NCI-H460 (cell line): ENCODE data around the gene THUMPD2. TPM values are rescaled to one million over a fixed set of nuclear protein-coding genes. Genes with fewer than 3 reads are reported as not detected.
"Not testable (repeated sequence)": the region's sequence is repeated elsewhere in the genome, so short reads cannot be mapped to it uniquely, and the experiment has no call there.

ENCODE experiments used
- DNase-seq: peaks from one replicate; pipeline ENCODE4 v3.0.0-alpha.2; 2016; ENCODE audit warnings: low read depth; ENCODE audit errors: extremely low read depth
- total RNA-seq: library from RNA; depleted of rRNA; stranded (reverse); fragments of >200 nt; shearing (Covaris generic); gene quantifications from 2 replicates; pipeline ENCODE4 v1.2.3, GENCODE V29; 2014

Gene THUMPD2
- total RNA-seq, 1 experiment from 2014 or later, result 23.4 TPM

- no peak for DNase-seq
Observed at GRCh38 chr2:39757156-39757555, 21.9 kb downstream of the THUMPD2 start.

- no peak for DNase-seq
Observed at GRCh38 chr2:39755466-39755865, 23.6 kb downstream of the THUMPD2 start.

- DNase-seq, result no peak
Observed at GRCh38 chr2:39743269-39743776, 35.7 kb downstream of the THUMPD2 start.

- no peak for DNase-seq
Observed at GRCh38 chr2:39741871-39742270, 37.2 kb downstream of the THUMPD2 start.

GRCh38 chr2:39739386-39739785, 39.7 kb downstream of the THUMPD2 start:
- no peak for DNase-seq

GRCh38 chr2:39738936-39739335, 40.1 kb downstream of the THUMPD2 start:
- no peak for DNase-seq

- no peak for DNase-seq
Observed at GRCh38 chr2:39737661-39738060, 41.4 kb downstream of the THUMPD2 start.

GRCh38 chr2:39736640-39737039, 42.4 kb downstream of the THUMPD2 start:
- no peak for DNase-seq

- no peak for DNase-seq
Observed at GRCh38 chr2:39735648-39736047, 43.4 kb downstream of the THUMPD2 start.

GRCh38 chr2:39734445-39734844, 44.6 kb downstream of the THUMPD2 start:
- DNase-seq, result no peak

- DNase-seq, result no peak
Observed at GRCh38 chr2:39733070-39733674, 45.9 kb downstream of the THUMPD2 start.

GRCh38 chr2:39732482-39732881, 46.6 kb downstream of the THUMPD2 start:
- DNase-seq, result no peak

GRCh38 chr2:39731546-39731945, 47.5 kb downstream of the THUMPD2 start:
- no peak for DNase-seq

GRCh38 chr2:39730685-39731302, 48.3 kb downstream of the THUMPD2 start:
- peak; percentile 36 for DNase-seq

GRCh38 chr2:39730276-39730675, 48.8 kb downstream of the THUMPD2 start:
- no peak for DNase-seq

GRCh38 chr2:39728941-39729351, 50.1 kb downstream of the THUMPD2 start:
- DNase-seq, result peak; percentile 13

- DNase-seq, result not testable (repeated sequence)
Observed at GRCh38 chr2:39728085-39728484, 51.0 kb downstream of the THUMPD2 start.

- no peak for DNase-seq
Observed at GRCh38 chr2:39725401-39725800, 53.7 kb downstream of the THUMPD2 start.

- DNase-seq, result no peak
Observed at GRCh38 chr2:39724828-39725144, 54.3 kb downstream of the THUMPD2 start.

- DNase-seq, result no peak
Observed at GRCh38 chr2:39723946-39724827, 54.9 kb downstream of the THUMPD2 start.

- DNase-seq, result no peak
Observed at GRCh38 chr2:39723497-39723896, 55.6 kb downstream of the THUMPD2 start.

- DNase-seq, result no peak
Observed at GRCh38 chr2:39720970-39721369, 58.1 kb downstream of the THUMPD2 start.
